Neural cell (in vitro differentiated cells): ENCODE data around the gene EFR3B. TPM values are rescaled to one million over a fixed set of nuclear protein-coding genes. Genes with fewer than 3 reads are reported as not detected.

Source experiments
- H2AFZ ChIP-seq: fragments of 200-600, 300-800 bp; sonication (generic), shearing (Covaris generic); 2 replicates; pipeline ENCODE4 v1.6.0; 2014; ENCODE audit warnings: low read depth, mild to moderate bottlenecking, antibody characterized with exemption, low read length, moderate library complexity
- H3F3A ChIP-seq: fragments of 200-600 bp; shearing (Covaris generic); 2 replicates; pipeline ENCODE4 v1.6.1; 2016; ENCODE audit warnings: mild to moderate bottlenecking, moderate library complexity, mixed read lengths, antibody characterized with exemption, low read length; ENCODE audit not compliant: insufficient read depth, poor library complexity, severe bottlenecking
- H3K27ac ChIP-seq: fragments of 200-600, 300-800 bp; sonication (generic), shearing (Covaris generic); 2 replicates; pipeline ENCODE4 v1.5.1; 2014; ENCODE audit warnings: mild to moderate bottlenecking, low read length, moderate library complexity
- H3K27me3 ChIP-seq: fragments of 300-800, 200-600 bp; sonication (generic), shearing (Covaris generic); 2 replicates; pipeline ENCODE4 v1.6.0; 2014; ENCODE audit warnings: mild to moderate bottlenecking, low read depth, low read length, moderate library complexity; ENCODE audit not compliant: insufficient read depth
- H3K36me3 ChIP-seq: fragments of 300-800, 200-600 bp; sonication (generic), shearing (Covaris generic); 2 replicates; pipeline ENCODE4 v1.5.1; 2014; ENCODE audit warnings: mild to moderate bottlenecking, antibody characterized with exemption, low read length, moderate library complexity; ENCODE audit not compliant: insufficient read depth
- H3K4me2 ChIP-seq: fragments of 300-800, 200-600 bp; sonication (generic), shearing (Covaris generic); 2 replicates; pipeline ENCODE4 v1.6.0; 2014; ENCODE audit warnings: mild to moderate bottlenecking, low read length
- H3K4me3 ChIP-seq: fragments of 300-800, 200-600 bp; sonication (generic), shearing (Covaris generic); 2 replicates; pipeline ENCODE4 v1.5.1; 2014; ENCODE audit warnings: mild to moderate bottlenecking, low read length, moderate library complexity
- H3K79me2 ChIP-seq: fragments of 200-600 bp; shearing (Covaris generic); replicated peaks from 2 replicates; pipeline ENCODE4 v1.6.0; 2014; ENCODE audit warnings: mild to moderate bottlenecking, low read length, moderate library complexity; ENCODE audit not compliant: insufficient read depth
- H3K9ac ChIP-seq: fragments of 300-800, 200-600 bp; sonication (generic), shearing (Covaris generic); 2 replicates; pipeline ENCODE4 v1.6.1; 2016; ENCODE audit warnings: mild to moderate bottlenecking, low read length, mixed read lengths
- H3K9me2 ChIP-seq: fragments of 200-600 bp; shearing (Covaris generic); 2 replicates; pipeline ENCODE4 v1.6.1; 2016; ENCODE audit warnings: mild to moderate bottlenecking, low read length, mixed read lengths; ENCODE audit not compliant: insufficient read depth
- H3K9me3 ChIP-seq: fragments of 200-600, 300-800 bp; sonication (generic), shearing (Covaris generic); 2 replicates; pipeline ENCODE4 v1.6.1; 2016; ENCODE audit warnings: mild to moderate bottlenecking, mixed run types, low read length, moderate library complexity, mixed read lengths
- H4K20me1 ChIP-seq: fragments of 200-600 bp; shearing (Covaris generic); 2 replicates; pipeline ENCODE4 v1.6.1; 2016; ENCODE audit warnings: mild to moderate bottlenecking, mixed run types; ENCODE audit not compliant: insufficient read depth
- EP300 ChIP-seq: fragments of 450-650 bp; conservative IDR thresholded peaks from 2 replicates; pipeline ENCODE4 v1.6.1; 2014; ENCODE audit warnings: antibody characterized with exemption, mild to moderate bottlenecking, moderate library complexity; ENCODE audit not compliant: poor library complexity, severe bottlenecking
- EZH2 ChIP-seq: fragments of 200-600, 300-800 bp; shearing (Covaris generic), sonication (generic); IDR thresholded peaks from 2 replicates; pipeline ENCODE4 v1.6.1; 2014; ENCODE audit warnings: antibody characterized with exemption, low read length, borderline replicate concordance, mild to moderate bottlenecking; ENCODE audit not compliant: insufficient read depth, poor library complexity, severe bottlenecking
- MXI1 ChIP-seq: fragments of 450-650 bp; conservative IDR thresholded peaks from 2 replicates; pipeline ENCODE4 v1.6.1; 2014; ENCODE audit warnings: antibody characterized with exemption, mild to moderate bottlenecking; ENCODE audit not compliant: poor library complexity, severe bottlenecking
- POLR2AphosphoS5 ChIP-seq: IDR thresholded peaks from 2 replicates; pipeline ENCODE4 v1.6.1; 2012
- RAD21 ChIP-seq: fragments of 450-650 bp; conservative IDR thresholded peaks from 2 replicates; pipeline ENCODE4 v1.6.1; 2014; ENCODE audit warnings: antibody characterized with exemption, mild to moderate bottlenecking, moderate library complexity
- SMC3 ChIP-seq: fragments of 450-650 bp; conservative IDR thresholded peaks from 2 replicates; pipeline ENCODE4 v1.6.1; 2014; ENCODE audit warnings: antibody characterized with exemption, mild to moderate bottlenecking, moderate library complexity; ENCODE audit not compliant: poor library complexity
- TAF1 ChIP-seq: IDR thresholded peaks from 2 replicates; pipeline ENCODE4 v1.6.1; 2012; ENCODE audit warnings: low read depth
- polyA plus RNA-seq: library from polyadenylated mRNA; depleted of rRNA; stranded (reverse); fragments of >200 nt; gene quantifications from 2 replicates; pipeline ENCODE4 v1.2.3, GENCODE V29; 2014
- TF ChIP-seq, protein P1 (sequence below): fragments of 450-650 bp; IDR thresholded peaks from 2 replicates; pipeline ENCODE4 v1.5.1; 2014; ENCODE audit warnings: antibody characterized with exemption, mild to moderate bottlenecking, moderate library complexity; ENCODE audit not compliant: poor library complexity, severe bottlenecking
- TF ChIP-seq, protein P2 (sequence below): IDR thresholded peaks from 2 replicates; pipeline ENCODE4 v1.6.1; 2012; ENCODE audit warnings: borderline replicate concordance

Gene EFR3B
- polyA plus RNA-seq, 1 donor from 2014 or later, result 29.3 TPM

DNA sequence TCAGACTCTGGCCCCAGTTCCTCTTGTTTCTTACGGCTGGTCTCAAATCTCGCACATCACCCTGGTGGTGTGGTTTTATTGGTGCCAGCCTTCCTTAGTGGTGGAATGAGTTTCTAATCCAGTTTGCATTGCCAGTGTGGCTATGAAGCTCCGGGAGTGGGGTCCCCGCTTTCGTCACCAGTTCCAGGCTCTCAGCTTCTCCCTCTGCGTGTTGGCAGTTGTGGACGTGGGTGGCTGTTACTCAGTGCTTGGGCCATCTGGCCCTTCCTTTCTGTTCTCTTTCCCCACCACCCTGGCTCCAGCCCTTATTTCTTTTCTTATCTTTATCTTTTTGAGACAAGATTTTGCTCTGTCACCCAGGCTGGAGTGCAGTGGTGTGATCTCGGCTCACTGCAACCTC is 30.1 kb downstream of the EFR3B start:
- Histone ChIP-seq H4K20me1 (no peaks in the 10 kb centered on the region), H3F3A (no peaks in the 10 kb centered on the region), H2AFZ (no peak overlapping the region), H3K9ac (no peak overlapping the region), H3K4me3 (no peak overlapping the region), H3K79me2 (peaks cover 2% of the 10 kb centered on the region), H3K27me3 (no peaks in the 10 kb centered on the region), H3K4me2 (no peak overlapping the region), H3K27ac (no peak overlapping the region), H3K9me2 (no peaks in the 10 kb centered on the region), H3K36me3 (no peaks in the 10 kb centered on the region), H3K9me3 (no peaks in the 10 kb centered on the region)
- TF ChIP-seq MXI1, result no peak
- TF ChIP-seq RAD21, result no peak
- TF ChIP-seq POLR2AphosphoS5, result no peak
- TF ChIP-seq, protein P1, sequence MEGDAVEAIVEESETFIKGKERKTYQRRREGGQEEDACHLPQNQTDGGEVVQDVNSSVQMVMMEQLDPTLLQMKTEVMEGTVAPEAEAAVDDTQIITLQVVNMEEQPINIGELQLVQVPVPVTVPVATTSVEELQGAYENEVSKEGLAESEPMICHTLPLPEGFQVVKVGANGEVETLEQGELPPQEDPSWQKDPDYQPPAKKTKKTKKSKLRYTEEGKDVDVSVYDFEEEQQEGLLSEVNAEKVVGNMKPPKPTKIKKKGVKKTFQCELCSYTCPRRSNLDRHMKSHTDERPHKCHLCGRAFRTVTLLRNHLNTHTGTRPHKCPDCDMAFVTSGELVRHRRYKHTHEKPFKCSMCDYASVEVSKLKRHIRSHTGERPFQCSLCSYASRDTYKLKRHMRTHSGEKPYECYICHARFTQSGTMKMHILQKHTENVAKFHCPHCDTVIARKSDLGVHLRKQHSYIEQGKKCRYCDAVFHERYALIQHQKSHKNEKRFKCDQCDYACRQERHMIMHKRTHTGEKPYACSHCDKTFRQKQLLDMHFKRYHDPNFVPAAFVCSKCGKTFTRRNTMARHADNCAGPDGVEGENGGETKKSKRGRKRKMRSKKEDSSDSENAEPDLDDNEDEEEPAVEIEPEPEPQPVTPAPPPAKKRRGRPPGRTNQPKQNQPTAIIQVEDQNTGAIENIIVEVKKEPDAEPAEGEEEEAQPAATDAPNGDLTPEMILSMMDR, result no peak
- TF ChIP-seq EZH2, result no peak
- TF ChIP-seq, protein P2, sequence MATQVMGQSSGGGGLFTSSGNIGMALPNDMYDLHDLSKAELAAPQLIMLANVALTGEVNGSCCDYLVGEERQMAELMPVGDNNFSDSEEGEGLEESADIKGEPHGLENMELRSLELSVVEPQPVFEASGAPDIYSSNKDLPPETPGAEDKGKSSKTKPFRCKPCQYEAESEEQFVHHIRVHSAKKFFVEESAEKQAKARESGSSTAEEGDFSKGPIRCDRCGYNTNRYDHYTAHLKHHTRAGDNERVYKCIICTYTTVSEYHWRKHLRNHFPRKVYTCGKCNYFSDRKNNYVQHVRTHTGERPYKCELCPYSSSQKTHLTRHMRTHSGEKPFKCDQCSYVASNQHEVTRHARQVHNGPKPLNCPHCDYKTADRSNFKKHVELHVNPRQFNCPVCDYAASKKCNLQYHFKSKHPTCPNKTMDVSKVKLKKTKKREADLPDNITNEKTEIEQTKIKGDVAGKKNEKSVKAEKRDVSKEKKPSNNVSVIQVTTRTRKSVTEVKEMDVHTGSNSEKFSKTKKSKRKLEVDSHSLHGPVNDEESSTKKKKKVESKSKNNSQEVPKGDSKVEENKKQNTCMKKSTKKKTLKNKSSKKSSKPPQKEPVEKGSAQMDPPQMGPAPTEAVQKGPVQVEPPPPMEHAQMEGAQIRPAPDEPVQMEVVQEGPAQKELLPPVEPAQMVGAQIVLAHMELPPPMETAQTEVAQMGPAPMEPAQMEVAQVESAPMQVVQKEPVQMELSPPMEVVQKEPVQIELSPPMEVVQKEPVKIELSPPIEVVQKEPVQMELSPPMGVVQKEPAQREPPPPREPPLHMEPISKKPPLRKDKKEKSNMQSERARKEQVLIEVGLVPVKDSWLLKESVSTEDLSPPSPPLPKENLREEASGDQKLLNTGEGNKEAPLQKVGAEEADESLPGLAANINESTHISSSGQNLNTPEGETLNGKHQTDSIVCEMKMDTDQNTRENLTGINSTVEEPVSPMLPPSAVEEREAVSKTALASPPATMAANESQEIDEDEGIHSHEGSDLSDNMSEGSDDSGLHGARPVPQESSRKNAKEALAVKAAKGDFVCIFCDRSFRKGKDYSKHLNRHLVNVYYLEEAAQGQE, result no peak
- no peak for TF ChIP-seq SMC3
- no peak for TF ChIP-seq EP300
- no peak for TF ChIP-seq TAF1

DNA sequence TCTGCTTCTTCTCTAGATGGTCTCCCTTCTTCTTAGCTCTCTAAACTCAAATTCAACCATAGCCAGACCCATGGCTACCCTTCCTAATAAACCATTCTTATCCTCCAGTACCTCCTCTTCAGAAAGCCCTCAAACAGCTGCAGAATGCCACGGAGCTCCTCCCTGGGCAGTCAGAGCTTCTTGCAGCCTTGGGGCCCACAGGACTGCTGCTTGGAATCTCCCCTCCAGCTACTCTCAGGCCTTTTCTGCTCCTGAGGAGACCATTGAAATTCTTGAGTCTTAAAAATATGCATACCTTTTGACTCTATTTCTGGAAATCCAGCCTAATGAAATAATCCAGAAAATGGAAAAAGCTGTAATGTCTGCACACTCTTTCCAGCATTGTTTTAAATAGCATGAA is 30.7 kb downstream of the EFR3B start:
- no peaks in the 10 kb centered on the region for H3K9me2 ChIP-seq
- no peak overlapping the region for H3K27ac ChIP-seq
- no peak overlapping the region for H2AFZ ChIP-seq
- no peaks in the 10 kb centered on the region for H3K36me3 ChIP-seq
- no peaks in the 10 kb centered on the region for H3F3A ChIP-seq
- H3K79me2 ChIP-seq, result no peaks in the 10 kb centered on the region
- no peak overlapping the region for H3K4me2 ChIP-seq
- H3K9me3 ChIP-seq, result no peaks in the 10 kb centered on the region
- no peaks in the 10 kb centered on the region for H4K20me1 ChIP-seq
- TF ChIP-seq, protein P1, result no peak
- TF ChIP-seq EZH2 (no peak), SMC3 (no peak), POLR2AphosphoS5 (no peak)
- no peak overlapping the region for H3K9ac ChIP-seq
- no peak overlapping the region for H3K4me3 ChIP-seq
- H3K27me3 ChIP-seq, result no peaks in the 10 kb centered on the region
